ENCODE measurements around the gene SCAF4.

GRCh38 chr21:31686272-31686915 is 45.5 kb downstream of the SCAF4 start:
- TF ChIP-seq CEBPB (IDR thresholded peaks at IDR 0.05) (no peak), RAD21 (IDR thresholded peaks at IDR 0.05; ENCODE audit: low read depth) (no peak), FOXM1 (IDR thresholded peaks at IDR 0.05; ENCODE audit: borderline replicate concordance, low read depth) (no peak), TAF1 (IDR thresholded peaks at IDR 0.05; ENCODE audit: low read depth) (no peak), USF1 (IDR thresholded peaks at IDR 0.05) (no peak), NFIC (IDR thresholded peaks at IDR 0.05) (no peak), EGR1 (IDR thresholded peaks at IDR 0.05) (no peak), EP300 (IDR thresholded peaks at IDR 0.05; ENCODE audit: borderline replicate concordance) (no peak), TCF12 (IDR thresholded peaks at IDR 0.05; ENCODE audit: low read depth) (no peak), CREB1 (IDR thresholded peaks at IDR 0.05; ENCODE audit: low read depth) (no peak), TEAD4 (IDR thresholded peaks at IDR 0.05) (no peak), YY1 (IDR thresholded peaks at IDR 0.05; ENCODE audit: low read depth) (no peak)
- TF ChIP-seq, protein P1, sequence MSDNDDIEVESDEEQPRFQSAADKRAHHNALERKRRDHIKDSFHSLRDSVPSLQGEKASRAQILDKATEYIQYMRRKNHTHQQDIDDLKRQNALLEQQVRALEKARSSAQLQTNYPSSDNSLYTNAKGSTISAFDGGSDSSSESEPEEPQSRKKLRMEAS (IDR thresholded peaks at IDR 0.05): no peak
